Epithelial cell of proximal tubule (primary cell): ENCODE data around the gene STOX2. TPM values are rescaled to one million over a fixed set of nuclear protein-coding genes. Genes with fewer than 3 reads are reported as not detected.
A peak's percentile ranks its signal among the peaks of the same experiment; 100 is the strongest.

Experiments
- DNase-seq: peaks from one replicate; pipeline ENCODE4 v3.0.0-alpha.2; 2011; ENCODE audit warnings: low read depth
- H3K4me3 ChIP-seq: 2 replicates; pipeline ENCODE4 v1.5.1; 2011; ENCODE audit warnings: low read depth, mild to moderate bottlenecking, low read length
- total RNA-seq: library from RNA; depleted of rRNA; stranded (reverse); fragments of >200 nt; gene quantifications from 2 replicates; pipeline ENCODE4 v1.2.3, GENCODE V29; 2015
- TF ChIP-seq, protein P1 (sequence below): conservative IDR thresholded peaks from 2 replicates; pipeline ENCODE4 v1.5.1; 2012; ENCODE audit warnings: low read depth, mild to moderate bottlenecking, low read length

The STOX2 gene
- total RNA-seq, 1 donor from 2014 or later, result 4.3 TPM

DNA sequence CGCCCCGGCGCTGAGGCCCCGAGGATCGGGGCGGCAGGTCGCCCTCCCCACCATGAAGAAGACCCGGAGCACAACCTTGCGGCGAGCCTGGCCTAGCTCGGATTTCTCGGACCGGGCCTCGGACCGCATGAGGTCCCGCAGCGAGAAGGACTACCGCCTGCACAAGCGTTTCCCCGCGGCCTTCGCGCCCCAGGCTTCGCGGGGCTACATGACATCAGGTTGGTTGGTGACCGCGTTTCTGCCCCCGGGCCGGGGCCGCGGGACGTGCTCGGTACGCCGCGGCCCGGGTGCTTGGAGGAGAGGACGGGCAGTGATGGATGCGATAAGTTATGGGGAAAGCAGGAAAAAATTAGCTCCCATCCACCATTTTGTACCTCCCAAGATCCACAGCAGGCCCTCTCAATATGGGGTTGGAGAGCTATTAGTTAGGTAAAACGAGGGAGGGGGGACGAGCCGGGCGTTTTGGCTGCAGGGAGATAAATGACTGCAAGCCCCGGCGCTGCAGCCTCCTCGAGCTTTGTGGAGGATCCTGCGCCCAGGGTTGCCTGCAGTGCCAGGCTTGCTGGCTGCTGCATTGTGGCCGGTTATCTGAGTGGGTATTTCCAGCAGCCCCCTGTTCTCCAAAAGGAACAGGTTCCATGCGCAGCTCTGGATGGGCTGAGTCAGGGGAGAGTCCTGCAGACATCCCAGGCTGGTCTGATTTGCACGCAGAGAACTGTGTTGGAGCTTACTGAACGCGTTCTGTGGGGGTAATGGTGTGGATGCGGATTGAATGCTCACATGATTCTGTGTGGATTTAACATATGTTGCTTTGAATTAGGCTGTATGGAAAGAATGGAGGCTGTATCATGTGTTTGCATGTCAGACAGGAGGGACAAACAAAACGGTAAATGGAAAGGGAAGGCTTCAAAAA is 1.9 kb downstream of the STOX2 start:
- TF ChIP-seq, protein P1, sequence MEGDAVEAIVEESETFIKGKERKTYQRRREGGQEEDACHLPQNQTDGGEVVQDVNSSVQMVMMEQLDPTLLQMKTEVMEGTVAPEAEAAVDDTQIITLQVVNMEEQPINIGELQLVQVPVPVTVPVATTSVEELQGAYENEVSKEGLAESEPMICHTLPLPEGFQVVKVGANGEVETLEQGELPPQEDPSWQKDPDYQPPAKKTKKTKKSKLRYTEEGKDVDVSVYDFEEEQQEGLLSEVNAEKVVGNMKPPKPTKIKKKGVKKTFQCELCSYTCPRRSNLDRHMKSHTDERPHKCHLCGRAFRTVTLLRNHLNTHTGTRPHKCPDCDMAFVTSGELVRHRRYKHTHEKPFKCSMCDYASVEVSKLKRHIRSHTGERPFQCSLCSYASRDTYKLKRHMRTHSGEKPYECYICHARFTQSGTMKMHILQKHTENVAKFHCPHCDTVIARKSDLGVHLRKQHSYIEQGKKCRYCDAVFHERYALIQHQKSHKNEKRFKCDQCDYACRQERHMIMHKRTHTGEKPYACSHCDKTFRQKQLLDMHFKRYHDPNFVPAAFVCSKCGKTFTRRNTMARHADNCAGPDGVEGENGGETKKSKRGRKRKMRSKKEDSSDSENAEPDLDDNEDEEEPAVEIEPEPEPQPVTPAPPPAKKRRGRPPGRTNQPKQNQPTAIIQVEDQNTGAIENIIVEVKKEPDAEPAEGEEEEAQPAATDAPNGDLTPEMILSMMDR, result no peak
- H3K4me3 ChIP-seq, result peak overlapping the region; percentile 67
- no peak for DNase-seq

DNA sequence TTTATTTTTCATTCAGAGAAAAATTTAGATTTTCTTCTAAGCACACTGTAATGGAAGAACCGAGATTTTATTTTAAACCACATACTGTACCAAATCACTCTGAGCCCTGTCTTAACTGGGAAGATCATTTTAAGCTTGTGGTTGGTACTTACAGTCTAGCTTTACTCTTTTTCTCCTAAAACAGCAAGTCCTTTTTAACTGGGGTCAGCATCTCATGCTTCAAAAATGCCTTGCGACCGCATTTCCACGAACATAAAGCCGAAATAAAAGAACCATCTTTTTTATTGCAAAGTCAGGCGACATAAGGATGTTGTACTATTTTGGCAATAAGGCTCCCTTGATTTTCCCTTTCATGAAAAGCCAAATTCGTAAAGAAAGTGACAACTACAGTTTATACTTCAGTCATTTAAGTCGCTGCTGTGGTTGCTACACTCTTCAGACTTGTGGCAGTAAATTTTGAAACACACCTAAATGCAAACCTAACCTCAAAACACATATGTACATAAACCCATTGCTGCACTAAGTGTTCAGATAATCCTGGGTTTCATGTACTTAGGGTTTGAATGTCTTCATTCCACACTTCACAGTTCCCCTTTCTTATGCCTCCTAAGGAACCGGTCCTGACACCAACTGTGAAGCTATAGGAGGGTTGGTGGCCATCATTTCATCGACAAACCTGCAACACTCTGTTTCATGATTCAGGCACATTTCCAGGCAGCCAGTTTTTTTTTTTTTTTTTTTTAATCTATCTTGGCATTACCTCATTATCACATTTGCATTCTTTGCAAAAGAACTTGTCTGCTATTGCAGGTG is 3.0 kb downstream of the STOX2 start:
- no peak overlapping the region for H3K4me3 ChIP-seq
- DNase-seq, result no peak
- TF ChIP-seq, protein P1, result no peak

DNA sequence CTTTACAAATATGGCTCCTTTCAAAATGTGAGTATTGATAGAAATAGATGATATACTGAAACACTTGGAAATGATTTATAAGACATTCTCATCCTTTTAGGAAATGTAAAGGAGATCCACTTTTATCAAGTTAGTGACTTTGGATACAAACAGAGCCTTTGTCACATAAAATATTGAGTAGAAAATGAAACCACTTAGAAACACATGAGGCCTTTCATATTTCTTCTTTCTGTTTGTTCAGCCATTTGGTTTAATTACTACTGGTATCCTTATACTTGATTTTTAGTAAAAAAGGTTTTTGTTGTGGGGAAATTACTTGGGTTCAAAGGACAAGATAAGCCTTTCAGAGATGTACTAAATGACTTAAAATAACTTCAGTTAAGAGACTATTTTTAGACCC is 4.1 kb downstream of the STOX2 start:
- DNase-seq, result no peak
- TF ChIP-seq, protein P1, result no peak
- H3K4me3 ChIP-seq, result no peak overlapping the region

DNA sequence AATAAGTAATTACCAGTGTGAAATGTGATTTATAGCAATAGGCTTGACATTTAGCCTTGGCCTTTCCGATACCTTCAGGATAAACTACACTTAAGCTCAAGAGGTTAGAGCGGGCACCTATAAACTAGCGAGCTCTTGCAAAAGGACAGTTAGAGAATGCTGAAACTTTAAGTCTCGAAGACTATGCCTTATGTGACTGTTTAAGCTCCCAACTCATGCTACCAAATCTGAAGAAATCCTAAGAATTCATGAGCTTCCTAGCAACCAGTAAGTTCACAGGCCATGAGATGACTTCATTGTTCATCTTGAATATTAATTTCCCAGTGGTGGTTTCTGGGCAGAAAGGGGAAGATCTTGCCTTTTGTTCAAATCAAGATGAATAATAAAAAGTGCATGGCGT is 4.7 kb downstream of the STOX2 start:
- TF ChIP-seq, protein P1, result no peak
- DNase-seq, result no peak

GRCh38 chr4:183912585-183912984 is 7.5 kb downstream of the STOX2 start:
- DNase-seq, result no peak
- TF ChIP-seq, protein P1, result no peak
- H3K4me3 ChIP-seq, result no peak overlapping the region

More for the DNA sequence above, 4.7 kb downstream of the STOX2 start:
- H3K4me3 ChIP-seq, result no peak overlapping the region

- TF ChIP-seq, protein P1, result no peak
- no peak for DNase-seq
- no peak overlapping the region for H3K4me3 ChIP-seq
Observed at GRCh38 chr4:183915976-183916375, 10.9 kb downstream of the STOX2 start.
